Stomach (tissue), 4 donors: ENCODE measurements around the gene POLR3B.

ENCODE experiments used
- CTCF ChIP-seq, 7 experiments: fragments of 450-650 bp in 4 of 7; fragments of 200-600 bp in 3 of 7; sonication (generic) in 3 of 7; IDR thresholded peaks; one replicate each; pipeline ENCODE4 v1.5.1; 2016 to 2019; ENCODE audit warnings: antibody characterized with exemption in 7 of 7, control low read depth in 2 of 7, mild to moderate bottlenecking in 1 of 7
- POLR2A ChIP-seq, 4 donors: fragments of 450-650 bp; IDR thresholded peaks; one replicate each; pipeline ENCODE4 v1.6.1; 2016; ENCODE audit warnings: antibody characterized with exemption in 4 of 4, control low read depth in 2 of 4, mild to moderate bottlenecking in 1 of 4, moderate library complexity in 1 of 4
- POLR2AphosphoS5 ChIP-seq, 3 donors: sonication (generic); formaldehyde crosslinking; IDR thresholded peaks; one replicate each; pipeline ENCODE4 v1.6.1; 2016; ENCODE audit warnings: antibody characterized with exemption in 3 of 3

- TF ChIP-seq POLR2A (IDR thresholded peaks at IDR 0.05) (no peak), CTCF (IDR thresholded peaks at IDR 0.05) (no peak), POLR2AphosphoS5 (IDR thresholded peaks at IDR 0.05) (no peak)
These were observed 153.8 kb downstream of the POLR3B start for GRCh38 chr12:106511365-106511764.
